ENCODE measurements around the gene FREY1.

FREY1 gene

GRCh38 chr11:45872651-45873356 lies 34.3 kb downstream of the FREY1 start:
- no peak overlapping the region for H3K4me3 ChIP-seq (ENCODE audit: low read depth, low read length)

GRCh38 chr11:45871638-45872037 lies 35.4 kb downstream of the FREY1 start:
- no peak overlapping the region for H3K4me3 ChIP-seq (ENCODE audit: low read depth, low read length)

- no peak overlapping the region for H3K4me3 ChIP-seq (ENCODE audit: low read depth, low read length)
These were observed 36.4 kb downstream of the FREY1 start for GRCh38 chr11:45870706-45871105.

GRCh38 chr11:45869551-45869950 lies 37.5 kb downstream of the FREY1 start:
- H3K4me3 ChIP-seq (ENCODE audit: low read depth, low read length), result no peak overlapping the region

- H3K4me3 ChIP-seq (ENCODE audit: low read depth, low read length), result no peak overlapping the region
These were observed 43.0 kb downstream of the FREY1 start for GRCh38 chr11:45864041-45864440.

- H3K4me3 ChIP-seq (ENCODE audit: low read depth, low read length), result no peak overlapping the region
These were observed 46.1 kb downstream of the FREY1 start for GRCh38 chr11:45860764-45861510.

- H3K4me3 ChIP-seq (ENCODE audit: low read depth, low read length), result no peak overlapping the region
These were observed 46.7 kb downstream of the FREY1 start for GRCh38 chr11:45860348-45860747.

GRCh38 chr11:45859661-45860140 lies 47.4 kb downstream of the FREY1 start:
- H3K4me3 ChIP-seq (ENCODE audit: low read depth, low read length), result no peak overlapping the region

- no peak overlapping the region for H3K4me3 ChIP-seq (ENCODE audit: low read depth, low read length)
These were observed 48.2 kb downstream of the FREY1 start for GRCh38 chr11:45858751-45859398.

- H3K4me3 ChIP-seq (ENCODE audit: low read depth, low read length), result no peak overlapping the region
These were observed 49.1 kb downstream of the FREY1 start for GRCh38 chr11:45857961-45858474.

All from iPS-11a (cell line).